NCI-H2029 treated with DMSO at 0.1 percent for 48 hours (cell line): ENCODE measurements around the gene CPEB4.

ENCODE experiments used
- DNase-seq: peaks from one replicate; lab custom pipeline; 2025; lab: John Stamatoyannopoulos, UW

The CPEB4 gene

DNA sequence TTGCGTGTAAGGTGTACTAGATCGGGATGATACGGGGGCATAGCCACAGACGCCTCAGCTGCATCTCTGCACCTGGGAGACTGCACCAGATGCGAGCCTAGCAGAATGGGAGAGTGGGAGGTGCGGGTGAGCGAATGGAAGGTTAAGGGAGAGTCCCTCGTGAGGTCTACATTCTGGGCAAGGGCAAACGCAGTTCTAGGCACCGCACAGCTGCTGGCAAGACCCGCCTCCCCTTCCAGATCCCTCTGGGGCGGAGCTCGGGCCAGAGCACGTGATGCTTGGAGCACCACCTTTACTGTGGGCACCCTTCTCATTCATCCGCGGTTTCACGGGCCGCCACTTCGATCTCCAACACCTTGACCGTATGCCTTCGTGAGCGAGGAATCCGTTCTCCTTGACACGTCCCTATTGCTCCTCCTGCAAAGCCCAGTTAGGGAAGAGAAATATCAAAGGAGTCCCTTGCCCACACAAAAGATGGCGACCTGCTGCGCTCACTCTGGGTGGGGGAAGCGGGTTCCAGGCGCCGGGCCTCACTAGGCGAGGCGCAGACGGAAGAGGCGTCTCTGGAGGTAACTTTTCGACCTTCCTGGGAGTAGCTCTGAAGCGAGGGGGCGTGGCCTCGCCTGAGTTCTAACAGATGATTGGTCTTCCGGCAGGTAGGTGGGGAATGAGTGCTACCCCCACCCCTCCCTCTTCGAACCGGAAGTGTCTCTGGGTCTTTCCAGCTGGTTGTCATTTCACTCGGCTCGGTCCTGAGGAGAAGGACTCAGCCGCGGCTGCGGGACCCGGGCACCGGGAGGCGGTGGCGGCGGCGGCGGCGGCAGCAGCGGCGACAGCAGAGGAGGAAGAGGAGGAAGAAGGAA is at the start of gene CPEB4:
Gene CPEB4, plus strand, starts transcription at position 740 of the 863 bp plus-strand sequence. CDS start 1,385 bp downstream, outside the sequence.
- DNase-seq = peak; percentile 94

DNA sequence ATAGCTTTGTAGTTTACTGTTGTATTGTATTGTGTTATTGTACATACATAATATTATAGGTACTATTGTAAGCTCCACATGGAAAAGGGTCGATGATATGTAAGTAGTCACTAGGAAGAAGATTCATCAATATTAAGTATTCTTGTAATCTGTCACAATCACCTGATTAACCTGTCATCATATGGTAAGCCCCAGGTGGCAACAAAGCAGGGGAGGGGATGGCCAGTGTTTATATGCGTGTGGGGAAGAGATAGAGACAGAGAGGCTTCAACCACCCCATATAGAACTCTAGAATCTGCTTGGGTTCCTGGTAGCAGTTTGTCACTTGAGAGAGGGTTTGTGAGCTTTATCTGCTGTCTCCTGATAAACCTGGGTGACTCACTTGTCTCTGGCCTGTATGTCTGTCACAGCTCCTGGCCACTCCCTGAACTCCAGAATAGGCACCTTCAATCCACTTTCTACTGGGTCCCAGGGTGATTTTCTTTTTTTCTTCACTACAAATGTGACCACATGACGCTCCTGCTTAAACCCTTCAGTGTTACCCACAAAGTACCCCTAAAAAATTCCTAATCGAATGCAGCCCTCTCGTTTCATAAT is 48.9 kb upstream of the CPEB4 start:
- no peak for DNase-seq

DNA sequence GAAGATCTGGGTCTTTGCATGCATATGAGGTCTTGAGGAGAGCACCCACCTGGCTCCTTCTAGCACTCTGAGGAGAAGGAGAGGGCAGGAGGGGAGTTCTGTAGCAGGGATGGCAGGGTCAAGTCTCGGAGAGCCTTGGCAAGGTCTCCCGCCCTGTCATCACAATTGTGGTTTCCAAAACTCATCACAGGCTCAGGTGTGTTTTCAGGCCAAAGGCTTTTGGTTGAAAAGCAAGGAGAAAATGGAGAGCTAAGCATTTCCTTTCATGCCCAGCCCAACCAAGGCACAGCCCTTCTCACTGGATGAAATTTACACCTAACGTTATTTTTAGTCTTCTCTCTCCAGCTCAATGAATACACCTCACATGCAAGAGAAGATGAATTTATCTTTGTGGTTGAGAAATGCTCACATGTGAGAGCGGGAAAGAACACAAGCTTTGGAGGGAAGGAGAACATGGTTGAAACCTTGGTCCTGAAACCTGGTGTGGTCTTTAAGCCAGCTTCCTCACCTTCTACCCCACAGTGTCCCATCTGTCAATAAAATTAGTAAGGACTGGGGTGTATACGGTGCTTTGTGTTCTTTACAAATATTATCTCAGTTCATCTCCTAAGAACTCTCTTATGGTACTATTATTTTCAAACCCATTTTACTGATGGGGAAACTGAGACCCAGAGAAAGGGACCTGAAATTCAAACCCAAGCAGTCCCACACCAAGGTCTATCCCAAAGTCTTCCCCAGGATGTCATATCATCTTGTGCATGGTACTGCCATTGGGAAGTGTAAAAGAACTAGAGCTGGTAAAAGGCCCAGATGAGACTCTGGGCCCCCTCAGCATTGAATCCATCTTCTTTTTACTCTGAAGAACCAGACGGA is 47.8 kb upstream of the CPEB4 start:
- no peak for DNase-seq

DNA sequence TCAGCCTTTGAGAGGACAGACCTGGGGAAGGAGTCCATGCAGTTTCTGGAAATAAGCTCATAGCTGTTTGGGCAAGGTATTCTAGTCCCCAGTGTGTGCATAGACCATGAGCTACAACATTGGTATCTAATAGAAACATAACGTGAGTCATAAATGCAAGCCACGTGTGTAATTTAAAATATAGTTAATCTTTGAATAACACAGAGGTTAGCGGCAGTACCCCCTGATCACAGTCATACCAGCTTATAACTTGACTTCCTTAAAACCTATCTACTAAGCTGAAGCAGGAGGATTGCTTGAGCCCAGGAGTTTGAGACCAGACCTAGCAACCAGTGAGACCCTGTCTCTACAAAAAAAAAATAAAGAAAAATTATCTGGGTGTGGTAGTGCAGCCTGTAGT is 46.4 kb upstream of the CPEB4 start:
- DNase-seq = no peak

DNA sequence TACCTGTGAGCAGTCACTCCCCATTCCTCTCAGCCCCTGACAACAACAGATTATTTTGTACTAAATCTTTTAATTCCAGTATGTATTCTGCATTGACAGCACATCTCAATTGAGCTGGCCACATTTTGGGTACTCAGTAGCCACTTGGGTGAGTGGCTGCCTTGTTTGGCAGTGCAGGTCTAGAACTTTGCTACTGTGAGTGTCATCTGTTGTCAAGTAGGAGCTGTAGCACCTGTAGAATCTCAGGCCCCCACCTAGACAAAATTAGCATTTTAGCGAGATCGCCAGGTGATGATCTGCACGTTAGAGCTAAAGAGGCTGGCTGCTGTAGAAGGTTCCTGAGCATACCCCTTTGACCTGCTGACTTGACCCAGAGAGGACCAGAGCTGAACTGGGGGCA is 44.4 kb upstream of the CPEB4 start:
- no peak for DNase-seq

DNA sequence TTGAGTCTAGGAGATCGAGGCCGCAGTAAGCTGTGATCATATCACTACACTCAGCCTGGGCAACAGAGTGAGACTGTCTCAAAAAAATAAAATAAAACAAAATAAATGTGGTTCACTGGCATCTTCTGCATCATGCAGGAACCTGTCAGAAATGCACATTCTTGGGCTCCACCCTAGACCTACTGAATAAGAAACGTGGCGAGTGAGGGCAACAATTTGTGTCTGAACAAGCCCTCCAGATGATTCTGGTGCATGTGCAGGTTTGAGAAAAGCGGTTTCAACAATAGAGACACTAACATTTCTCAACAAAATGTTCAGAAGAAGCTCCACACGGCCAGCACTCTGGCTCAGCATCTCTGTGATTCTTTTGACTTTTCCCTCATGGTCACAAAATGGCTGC is 42.8 kb upstream of the CPEB4 start:
- DNase-seq = no peak

DNA sequence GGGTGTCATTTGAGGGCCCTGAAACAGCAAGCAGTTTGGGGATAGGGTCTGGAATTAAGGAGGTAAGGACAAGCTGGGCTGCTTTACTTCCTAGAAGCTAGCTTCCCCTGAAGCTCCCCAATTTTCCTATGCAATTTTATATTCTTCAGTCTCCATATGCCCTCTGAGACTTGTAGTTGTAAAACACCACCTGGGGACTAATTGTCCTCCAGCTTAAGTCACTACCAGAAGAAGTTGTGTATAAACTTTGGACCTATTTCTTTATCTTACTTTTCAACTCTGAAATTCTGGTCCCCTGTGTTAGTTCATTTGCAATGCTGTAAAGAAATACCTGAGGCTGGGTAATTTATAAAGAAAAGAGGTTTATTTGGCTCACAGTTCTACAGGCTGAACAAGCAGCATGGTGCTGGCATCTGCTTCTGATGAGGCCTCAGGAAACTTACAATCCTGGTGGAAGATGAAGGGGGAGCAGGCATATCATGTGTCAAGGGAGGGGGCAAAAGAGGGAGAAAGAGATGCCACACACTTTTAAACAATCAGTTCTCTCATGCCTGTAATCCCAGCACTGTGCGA is 41.1 kb upstream of the CPEB4 start:
- no peak for DNase-seq

DNA sequence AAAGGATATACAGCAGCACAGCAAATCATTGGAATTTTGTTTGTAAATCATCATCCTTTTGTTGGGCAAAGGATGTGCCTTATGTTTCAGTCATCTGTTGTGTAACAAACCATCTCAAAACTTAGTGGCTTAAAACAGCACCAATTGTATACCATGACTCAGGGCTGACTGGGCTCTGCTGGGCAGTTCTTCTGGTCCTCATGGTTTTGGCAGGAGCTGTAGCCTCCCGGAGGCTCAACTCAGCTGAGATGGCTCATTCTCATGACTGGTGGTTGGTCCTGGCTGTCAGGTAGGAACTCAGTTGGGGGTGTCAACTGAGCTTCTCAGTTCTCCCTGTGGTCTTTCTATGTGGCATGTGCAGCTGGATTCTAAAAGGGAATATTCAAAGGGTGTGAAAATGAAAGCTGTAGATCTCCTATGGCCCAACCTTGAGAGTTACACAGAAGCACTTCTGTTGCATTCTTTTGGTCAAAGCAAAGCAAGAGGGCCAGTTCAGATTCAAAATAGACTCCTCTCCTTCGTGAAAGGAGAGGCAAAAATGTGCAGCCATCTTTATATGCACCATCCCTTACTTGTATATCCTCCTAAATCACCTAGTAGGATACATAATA is 39.1 kb upstream of the CPEB4 start:
- DNase-seq = no peak

DNA sequence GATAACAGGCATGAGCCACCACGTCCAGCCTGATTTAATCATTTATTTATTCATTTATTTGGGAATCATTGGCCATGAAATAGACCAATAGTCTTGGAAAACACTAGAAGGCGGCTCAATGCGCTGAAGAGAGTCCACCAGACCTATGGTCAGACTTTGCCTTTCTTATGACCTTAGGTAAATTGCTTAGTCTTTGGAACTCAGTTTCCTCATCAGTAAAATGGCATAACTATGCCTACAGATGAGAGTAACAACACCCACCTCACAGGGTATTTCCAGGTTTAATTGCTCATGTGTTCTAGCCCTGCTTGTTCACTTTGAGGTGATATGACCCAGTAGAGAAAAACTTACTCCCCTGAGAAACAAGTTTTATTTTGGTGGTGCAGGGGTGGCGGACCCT is 38.2 kb upstream of the CPEB4 start:
- no peak for DNase-seq

DNA sequence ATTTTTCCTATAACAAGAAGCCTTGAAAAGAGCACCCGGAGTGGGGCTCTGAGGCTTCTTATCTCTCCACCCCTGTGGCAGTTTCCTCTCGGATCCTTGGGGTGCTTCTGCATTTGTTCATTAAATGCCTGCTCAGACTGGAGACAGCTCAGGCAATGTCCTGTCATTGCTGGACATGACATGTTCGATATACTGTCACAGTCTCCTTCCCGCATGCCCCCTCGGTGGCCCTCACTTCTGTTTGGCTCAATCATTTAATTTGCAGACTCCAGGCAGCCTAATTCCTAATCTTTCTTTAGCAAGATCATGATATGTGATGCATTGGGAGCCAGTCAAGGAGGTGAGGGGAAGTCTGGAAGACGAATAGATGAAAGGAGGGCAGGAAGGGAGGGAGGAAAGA is 37.5 kb upstream of the CPEB4 start:
- DNase-seq = no peak

DNA sequence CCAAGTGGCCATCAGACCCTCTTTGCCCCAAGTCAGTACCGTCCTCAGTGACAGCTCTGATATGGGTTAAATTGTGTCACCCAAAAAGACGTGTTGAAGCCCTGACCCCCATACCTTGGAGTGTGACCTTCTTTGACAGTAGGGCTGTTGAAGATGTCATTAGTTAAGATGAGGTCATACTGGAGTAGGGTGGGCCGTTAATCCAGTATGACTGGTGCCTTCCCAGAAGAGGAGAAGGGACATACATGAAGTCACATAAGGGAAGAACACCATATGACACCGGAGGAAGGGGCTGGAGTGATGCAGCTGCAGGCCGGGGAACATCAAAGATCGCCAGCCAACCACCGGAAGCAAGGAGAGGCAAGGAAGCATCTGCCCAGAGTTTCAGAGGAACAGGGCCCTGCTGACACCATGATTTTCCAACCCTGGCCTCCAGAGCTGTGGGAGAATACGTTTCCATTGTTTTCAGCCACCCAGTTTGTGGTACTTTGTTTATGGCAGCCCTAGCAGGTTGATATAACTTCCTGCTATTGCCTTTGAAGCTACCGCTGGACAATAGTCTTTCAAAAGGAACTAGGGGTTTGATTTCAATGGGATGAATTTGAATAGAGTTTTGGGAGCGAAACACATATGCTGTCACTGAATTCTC is 36.4 kb upstream of the CPEB4 start:
- DNase-seq = no peak

DNA sequence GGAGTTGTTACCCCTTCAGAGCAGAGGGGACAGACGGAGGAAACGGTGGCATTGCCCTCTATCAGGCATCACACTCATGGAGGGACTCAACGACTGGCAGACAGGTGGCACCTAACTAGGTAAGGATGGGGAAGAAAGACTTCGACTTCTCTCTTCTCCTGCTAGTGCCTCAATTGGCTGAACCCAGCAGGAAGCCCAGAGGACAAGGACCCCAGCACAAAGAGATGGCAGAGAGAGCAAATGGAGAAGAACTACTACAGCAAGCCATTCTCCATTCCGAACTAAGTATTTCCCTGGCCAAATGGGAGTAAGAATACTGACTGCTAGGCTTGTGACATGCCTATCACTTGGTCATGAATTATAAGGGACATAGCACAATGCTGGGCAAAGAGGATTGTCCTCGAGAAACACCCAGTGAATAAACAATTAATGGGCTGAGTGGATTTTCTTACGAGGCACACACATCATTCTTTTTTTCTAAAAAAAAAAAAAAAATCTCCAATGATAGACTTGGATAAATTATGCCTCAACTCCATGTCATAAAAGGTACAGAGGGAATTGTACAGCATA is 35.3 kb upstream of the CPEB4 start:
- DNase-seq = no peak

DNA sequence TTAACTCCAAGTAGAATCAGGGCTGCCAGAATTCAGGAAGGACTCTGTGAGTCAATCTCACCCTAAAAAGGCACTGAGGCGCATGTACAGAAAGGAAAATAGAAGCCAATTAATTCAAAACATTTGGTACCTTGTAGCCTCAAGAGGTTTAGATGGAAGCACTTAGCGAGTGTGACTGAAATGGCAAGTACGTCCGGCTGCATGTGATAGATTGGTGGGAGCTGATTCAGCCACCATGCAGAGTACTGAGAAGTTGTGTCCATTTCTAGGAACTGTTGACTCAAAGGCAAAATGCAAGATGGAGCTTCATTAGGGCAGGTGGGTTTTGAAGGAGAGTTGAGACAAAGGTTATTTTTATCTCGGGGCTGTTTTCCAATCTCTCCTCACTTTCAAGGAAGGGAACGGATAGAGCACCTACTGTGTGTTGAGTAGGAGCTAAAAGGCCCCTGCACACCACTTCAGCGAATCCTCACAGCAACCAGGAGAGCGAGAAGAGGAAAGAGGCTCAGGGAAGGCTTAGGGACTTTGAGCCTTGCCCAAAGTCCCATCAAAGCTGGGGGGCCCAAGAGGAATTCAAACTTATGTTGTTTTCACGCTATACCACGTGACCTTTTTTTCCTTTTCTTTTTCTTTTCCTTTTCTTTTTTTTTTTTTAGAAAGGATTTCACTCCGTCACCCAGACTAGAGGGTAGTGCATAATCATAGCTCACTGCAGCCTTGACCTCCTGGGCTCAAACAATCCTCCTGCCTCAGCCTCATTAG is 34.6 kb upstream of the CPEB4 start:
- no peak for DNase-seq

DNA sequence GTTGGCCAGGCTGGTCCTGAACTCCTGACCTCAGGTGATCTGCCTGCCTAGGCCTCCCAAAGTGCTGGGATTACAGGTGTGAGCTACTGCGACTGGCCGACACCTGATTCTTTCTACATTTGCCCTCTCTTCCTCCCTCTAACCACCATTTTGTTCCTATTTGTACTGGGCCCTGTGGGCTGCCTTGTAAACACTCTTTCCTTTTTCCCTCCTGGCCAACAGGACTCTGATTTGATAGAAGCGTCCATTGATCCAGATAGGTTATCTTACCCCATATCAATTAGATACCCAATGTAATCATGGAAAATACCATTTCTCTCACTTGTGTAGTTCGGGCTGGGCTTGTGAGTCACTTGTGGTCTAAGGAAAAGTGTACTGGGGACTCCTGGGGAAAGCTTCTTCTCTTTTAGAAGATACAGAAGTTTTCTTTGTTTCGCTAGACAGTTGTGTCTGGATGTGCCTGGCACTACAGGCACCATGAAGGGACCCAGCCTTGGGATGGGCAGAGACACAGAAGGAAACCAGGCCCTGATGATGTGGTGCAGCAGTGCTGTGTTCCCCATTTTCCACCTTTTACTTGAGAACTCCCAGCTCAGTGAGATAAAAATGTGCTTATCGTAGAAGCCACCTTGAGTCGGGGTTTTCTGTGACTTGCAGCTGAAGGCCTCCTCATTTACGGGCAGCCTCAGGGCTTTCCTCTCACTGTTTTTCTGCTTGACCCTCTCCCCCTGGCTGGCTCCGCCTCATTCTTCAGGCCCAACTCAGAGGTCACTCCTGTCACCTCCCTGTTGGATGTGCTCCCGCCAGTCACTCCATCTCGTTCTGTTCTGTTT is 32.8 kb upstream of the CPEB4 start:
- no peak for DNase-seq

DNA sequence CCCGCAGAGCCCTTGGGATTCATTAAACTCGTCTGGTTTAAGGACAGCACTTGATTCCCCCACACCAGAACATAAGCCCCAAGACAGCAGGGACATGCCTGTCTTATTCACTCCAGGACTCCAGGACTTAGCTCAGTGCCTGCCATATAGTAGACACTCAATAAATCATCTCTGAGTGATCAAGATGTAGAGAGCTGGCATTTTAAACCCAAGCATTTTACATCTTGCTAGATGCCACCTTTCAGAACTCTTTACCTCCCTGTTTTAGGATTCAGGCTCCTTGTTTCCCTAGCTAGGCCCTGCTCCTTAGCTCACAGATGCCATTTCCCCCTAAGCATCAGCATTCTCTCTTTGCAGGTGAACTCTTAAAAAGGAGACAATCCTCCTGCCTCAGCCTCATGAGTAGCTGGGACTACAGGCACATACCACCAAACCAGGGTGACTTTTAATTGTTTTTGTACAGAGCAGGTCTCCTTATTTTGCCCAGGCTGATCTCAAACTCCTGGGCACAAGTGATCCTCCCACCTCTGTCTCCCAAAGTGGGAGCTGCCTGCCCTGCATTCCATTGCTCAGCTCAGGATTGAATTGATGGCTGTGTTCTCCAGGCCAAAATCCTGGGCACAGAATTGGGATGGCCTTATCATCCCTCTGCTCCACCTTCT is 32.0 kb upstream of the CPEB4 start:
- DNase-seq = no peak

DNA sequence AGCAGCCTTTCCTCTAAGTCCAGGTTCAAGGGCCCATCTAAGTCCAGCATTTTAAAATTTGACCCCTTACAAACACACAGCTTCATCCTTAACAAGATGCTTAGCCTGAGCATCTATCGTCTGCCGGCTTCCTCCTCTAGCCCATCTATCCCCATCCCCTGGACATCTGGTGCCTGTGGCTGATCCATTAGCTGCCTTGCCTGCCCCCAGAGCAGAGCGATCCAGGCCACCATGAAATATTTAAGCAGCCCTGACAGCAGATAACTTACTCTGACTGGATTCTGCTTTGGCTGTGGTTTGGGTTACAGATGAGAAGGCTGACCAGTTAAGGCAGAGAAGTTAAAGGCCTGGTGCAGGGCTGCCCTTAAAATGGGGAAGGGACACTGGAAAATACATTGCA is 30.9 kb upstream of the CPEB4 start:
- no peak for DNase-seq

DNA sequence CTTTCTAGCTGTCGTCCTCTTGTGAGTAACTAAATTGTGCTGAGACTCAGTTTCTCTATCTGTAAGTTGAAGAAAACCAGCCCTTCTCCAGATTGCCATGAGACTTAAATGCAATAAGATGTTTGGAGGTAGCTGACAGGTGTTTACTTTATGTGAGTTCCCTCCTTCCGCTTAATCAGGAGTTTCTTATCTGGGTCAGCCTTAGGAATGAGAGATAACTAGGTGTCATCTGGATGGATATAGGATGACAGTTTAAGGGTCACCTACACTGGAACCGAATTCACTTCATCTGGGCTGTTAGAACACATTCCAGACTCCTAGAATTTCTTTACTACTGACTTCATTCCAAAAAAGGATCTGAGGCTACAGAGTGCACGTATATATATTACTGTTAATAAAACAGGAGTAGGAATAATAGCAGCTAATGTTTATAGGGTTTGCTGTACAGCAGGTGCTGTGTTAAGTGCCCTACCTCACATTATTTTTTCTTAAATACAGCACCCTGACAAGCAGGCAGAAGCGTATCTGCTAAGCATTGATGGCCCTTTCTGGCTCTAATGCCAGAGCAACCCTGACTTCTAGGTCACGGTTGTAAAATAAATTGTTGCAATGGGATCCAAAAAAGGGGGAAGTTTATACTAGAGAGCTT is 30.0 kb upstream of the CPEB4 start:
- DNase-seq = no peak

DNA sequence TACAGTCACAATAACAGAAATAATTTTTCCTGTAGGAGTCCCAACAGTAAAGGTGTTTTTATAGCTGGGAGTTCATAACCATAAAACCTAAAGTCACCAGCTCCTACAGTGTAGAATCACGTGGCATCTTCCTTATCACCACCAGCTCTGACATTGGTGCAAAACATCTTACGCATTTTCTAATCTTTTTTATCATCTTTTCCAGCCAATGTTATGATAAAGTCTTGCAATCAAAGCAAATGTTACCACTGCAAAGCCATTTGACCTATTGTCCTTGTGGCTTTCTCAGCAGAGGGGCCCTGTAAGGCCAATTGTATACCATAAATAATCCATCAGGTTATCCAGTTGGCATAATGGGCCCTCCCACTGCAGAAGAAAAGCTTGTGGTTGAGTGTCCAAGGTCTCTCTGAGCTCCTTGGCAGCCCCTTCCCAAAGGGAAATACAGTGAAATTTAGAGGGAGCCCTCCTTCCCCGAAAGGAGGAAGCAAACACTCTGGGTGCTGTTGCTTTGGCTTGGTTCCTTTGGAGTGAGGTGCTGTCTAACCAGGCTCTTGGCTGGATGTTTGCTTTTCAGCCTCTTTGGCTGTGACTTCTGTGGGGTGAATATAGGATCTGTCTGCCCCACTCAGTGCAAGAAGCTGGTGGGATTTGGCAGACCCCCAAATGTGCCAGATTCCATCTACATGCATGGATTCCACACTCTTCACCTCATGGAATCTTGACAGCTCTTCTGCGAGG is 29.3 kb upstream of the CPEB4 start:
- DNase-seq = no peak
